ENCODE results near the gene SPATA31E1. TPM values are rescaled to one million over a fixed set of nuclear protein-coding genes. Genes with fewer than 3 reads are reported as not detected.

SPATA31E1 gene
- total and polyA plus RNA-seq, 9 of the 15 experiments (the other 6 are each of a cell fraction or from before 2014, with no cell fraction given) = not detected

DNA sequence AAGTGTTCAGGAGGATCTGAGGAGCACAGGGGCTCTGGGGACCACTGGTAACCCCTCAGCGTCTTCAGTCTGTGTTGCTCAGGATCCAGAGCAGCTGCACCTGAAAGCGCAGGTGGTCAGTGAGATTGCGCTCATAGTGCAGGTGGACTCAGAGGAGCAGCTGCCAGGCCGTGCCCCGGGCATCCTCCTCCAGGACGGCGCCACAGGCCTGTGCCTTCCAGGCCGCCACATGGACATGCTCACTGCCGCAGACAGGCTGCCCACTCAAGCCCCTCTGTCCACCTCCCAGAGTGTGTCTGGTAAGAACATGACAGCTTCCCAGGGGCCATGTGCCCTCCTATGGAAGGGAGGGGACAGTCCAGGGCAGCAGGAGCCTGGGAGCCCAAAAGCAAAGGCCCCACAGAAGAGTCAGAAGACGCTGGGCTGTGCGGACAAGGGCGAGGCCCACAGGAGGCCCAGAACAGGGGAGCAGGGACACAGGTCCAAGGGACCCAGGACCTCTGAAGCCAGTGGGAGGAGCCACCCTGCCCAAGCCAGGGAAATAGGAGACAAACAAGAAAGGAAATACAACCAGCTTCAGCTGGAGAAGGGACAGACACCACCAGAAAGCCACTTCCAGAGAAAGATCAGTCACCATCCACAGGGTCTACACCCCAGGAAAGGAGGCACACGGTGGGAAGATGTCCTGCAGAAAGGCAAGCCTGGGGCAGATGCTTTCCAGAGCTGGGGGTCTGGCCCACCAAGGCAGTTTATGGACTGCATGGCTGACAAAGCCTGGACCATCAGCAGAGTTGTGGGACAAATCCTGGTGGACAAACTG, 5.2 kb downstream of the SPATA31E1 start:
- ChIA-PET CTCF (ENCODE audit: low intra/inter-chr PET ratio) (no interaction called here), POLR2A (no interaction called here)
- intact Hi-C loops (cut with micrococcal nuclease) = no loop called here
- WGBS (ENCODE audit: insufficient coverage, low coverage, missing lambda C conversion rate) = 6% methylated on average over 12 of the region's 13 CpGs
- no peak overlapping the region for H2AFZ ChIP-seq (ENCODE audit: low read depth, low read length)
- peaks cover 0 to 43% of the 10 kb centered on the region in 2 experiments; a peak in 2 of 5 replicates for H3K27me3 ChIP-seq (ENCODE audit: control insufficient read depth in 2 of 2, insufficient read depth in 2 of 2, low read length in 2 of 2)
- no peak for DNase-seq (ENCODE audit: extremely low read depth in 1 of 4, low spot score in 3 of 4)
- H3K79me2 ChIP-seq (ENCODE audit: control insufficient read depth, insufficient read depth, low read length) = no peaks in the 10 kb centered on the region
- H3K9me1 ChIP-seq (ENCODE audit: control insufficient read depth, insufficient read depth, low read length) = no peaks in the 10 kb centered on the region
- ATAC-seq = no peak
- in situ Hi-C loops (cut with MboI) = no loop called here
- no peaks in the 10 kb centered on the region for H4K20me1 ChIP-seq (replicated peaks; ENCODE audit: control insufficient read depth, insufficient read depth, low read length)
- TF ChIP-seq ZC3H8 (IDR thresholded peaks at IDR 0.05) (no peak), ZNF583 (CRISPR knock-in tag; IDR thresholded peaks at IDR 0.05) (no peak), GTF2F1 (IDR thresholded peaks at IDR 0.05; ENCODE audit: low read depth, low read length) (no peak), HDAC2 (IDR thresholded peaks at IDR 0.05) (no peak), ZEB2 (IDR thresholded peaks at IDR 0.05) (no peak), SIN3A (IDR thresholded peaks at IDR 0.05; ENCODE audit: borderline replicate concordance in 2 of 2, control insufficient read depth in 1 of 2, low read depth in 2 of 2, low read length in 2 of 2) (no peak), TOE1 (IDR thresholded peaks at IDR 0.05; ENCODE audit: borderline replicate concordance) (no peak), TOE1 (CRISPR knock-in tag; IDR thresholded peaks at IDR 0.05; ENCODE audit: borderline replicate concordance, low read depth) (no peak), NR2C2 (CRISPR knock-in tag; IDR thresholded peaks at IDR 0.05) (no peak), NR2C2 (tag; IDR thresholded peaks at IDR 0.05) (no peak), SUPT5H (IDR thresholded peaks at IDR 0.05) (no peak), MCM5 (IDR thresholded peaks at IDR 0.05; ENCODE audit: low read depth) (no peak), STAG1 (CRISPR knock-in tag; IDR thresholded peaks at IDR 0.05; ENCODE audit: borderline replicate concordance) (no peak), TRIM28 (IDR thresholded peaks at IDR 0.05) (no peak), RFX1 (IDR thresholded peaks at IDR 0.05) (no peak)
- TF ChIP-seq, protein P1, sequence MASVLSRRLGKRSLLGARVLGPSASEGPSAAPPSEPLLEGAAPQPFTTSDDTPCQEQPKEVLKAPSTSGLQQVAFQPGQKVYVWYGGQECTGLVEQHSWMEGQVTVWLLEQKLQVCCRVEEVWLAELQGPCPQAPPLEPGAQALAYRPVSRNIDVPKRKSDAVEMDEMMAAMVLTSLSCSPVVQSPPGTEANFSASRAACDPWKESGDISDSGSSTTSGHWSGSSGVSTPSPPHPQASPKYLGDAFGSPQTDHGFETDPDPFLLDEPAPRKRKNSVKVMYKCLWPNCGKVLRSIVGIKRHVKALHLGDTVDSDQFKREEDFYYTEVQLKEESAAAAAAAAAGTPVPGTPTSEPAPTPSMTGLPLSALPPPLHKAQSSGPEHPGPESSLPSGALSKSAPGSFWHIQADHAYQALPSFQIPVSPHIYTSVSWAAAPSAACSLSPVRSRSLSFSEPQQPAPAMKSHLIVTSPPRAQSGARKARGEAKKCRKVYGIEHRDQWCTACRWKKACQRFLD (CRISPR knock-in tag; IDR thresholded peaks at IDR 0.05) = no peak
- TF ChIP-seq, protein P2, sequence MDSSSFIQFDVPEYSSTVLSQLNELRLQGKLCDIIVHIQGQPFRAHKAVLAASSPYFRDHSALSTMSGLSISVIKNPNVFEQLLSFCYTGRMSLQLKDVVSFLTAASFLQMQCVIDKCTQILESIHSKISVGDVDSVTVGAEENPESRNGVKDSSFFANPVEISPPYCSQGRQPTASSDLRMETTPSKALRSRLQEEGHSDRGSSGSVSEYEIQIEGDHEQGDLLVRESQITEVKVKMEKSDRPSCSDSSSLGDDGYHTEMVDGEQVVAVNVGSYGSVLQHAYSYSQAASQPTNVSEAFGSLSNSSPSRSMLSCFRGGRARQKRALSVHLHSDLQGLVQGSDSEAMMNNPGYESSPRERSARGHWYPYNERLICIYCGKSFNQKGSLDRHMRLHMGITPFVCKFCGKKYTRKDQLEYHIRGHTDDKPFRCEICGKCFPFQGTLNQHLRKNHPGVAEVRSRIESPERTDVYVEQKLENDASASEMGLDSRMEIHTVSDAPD (CRISPR knock-in tag; IDR thresholded peaks at IDR 0.05) = no peak
- TF ChIP-seq, protein P3, sequence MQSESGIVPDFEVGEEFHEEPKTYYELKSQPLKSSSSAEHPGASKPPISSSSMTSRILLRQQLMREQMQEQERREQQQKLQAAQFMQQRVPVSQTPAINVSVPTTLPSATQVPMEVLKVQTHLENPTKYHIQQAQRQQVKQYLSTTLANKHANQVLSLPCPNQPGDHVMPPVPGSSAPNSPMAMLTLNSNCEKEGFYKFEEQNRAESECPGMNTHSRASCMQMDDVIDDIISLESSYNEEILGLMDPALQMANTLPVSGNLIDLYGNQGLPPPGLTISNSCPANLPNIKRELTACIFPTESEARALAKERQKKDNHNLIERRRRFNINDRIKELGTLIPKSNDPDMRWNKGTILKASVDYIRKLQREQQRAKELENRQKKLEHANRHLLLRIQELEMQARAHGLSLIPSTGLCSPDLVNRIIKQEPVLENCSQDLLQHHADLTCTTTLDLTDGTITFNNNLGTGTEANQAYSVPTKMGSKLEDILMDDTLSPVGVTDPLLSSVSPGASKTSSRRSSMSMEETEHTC (IDR thresholded peaks at IDR 0.05) = no peak
- H3K4me1 ChIP-seq (replicated peaks in 1 of 2; ENCODE audit: control insufficient read depth in 2 of 2, insufficient read depth in 2 of 2, low read length in 2 of 2) = peaks cover 0 to 6% of the 10 kb centered on the region in 2 experiments; a peak in 1 of 5 replicates
- no peak for FAIRE-seq
- no peak overlapping the region for H3K9ac ChIP-seq (ENCODE audit: insufficient read depth in 1 of 2, low read depth in 2 of 2, low read length in 2 of 2)
- no peak overlapping the region for H3K4me2 ChIP-seq (ENCODE audit: insufficient read depth, low read length)
- no peaks in the 10 kb centered on the region for H3K9me3 ChIP-seq (replicated peaks; ENCODE audit: control insufficient read depth, insufficient read depth, low read depth, low read length)
- no peak overlapping the region for H3K27ac ChIP-seq (ENCODE audit: extremely low read depth, low read depth, low read length)
- no peak overlapping the region for H3K4me3 ChIP-seq
- BruUV-seq (replicated peaks) = no TSS peak
- no peaks in the 10 kb centered on the region for H3K36me3 ChIP-seq (ENCODE audit: control insufficient read depth, insufficient read depth, low read length)

All from K562 (cell line).